ENCODE results near the gene IQGAP2.

The IQGAP2 gene

GRCh38 chr5:76439201-76439600, 36.1 kb downstream of the IQGAP2 start:
- H3K27me3 Mint-ChIP-seq = no peaks in the 10 kb centered on the region

GRCh38 chr5:76439929-76440328, 36.8 kb downstream of the IQGAP2 start:
- Mint-ChIP-seq H3K27me3 (no peaks in the 10 kb centered on the region), H3K4me3 (no peak overlapping the region), H3K27ac (no peak overlapping the region), H3K36me3 (peaks cover 6% of the 10 kb centered on the region), H3K4me1 (no peaks in the 10 kb centered on the region), H3K9me3 (peaks cover 8% of the 10 kb centered on the region)
- ATAC-seq (ENCODE audit: low read depth) (no peak), DNase-seq (ENCODE audit: low spot score in 2 of 2) (no peak)

More at GRCh38 chr5:76439201-76439600, 36.1 kb downstream of the IQGAP2 start:
- H3K4me3 Mint-ChIP-seq = no peak overlapping the region
- no peaks in the 10 kb centered on the region for H3K4me1 Mint-ChIP-seq
- DNase-seq (ENCODE audit: low spot score in 2 of 2) (no peak), ATAC-seq (ENCODE audit: low read depth) (no peak)
- peaks cover 5% of the 10 kb centered on the region for H3K36me3 Mint-ChIP-seq
- peaks cover 8% of the 10 kb centered on the region for H3K9me3 Mint-ChIP-seq
- no peak overlapping the region for H3K27ac Mint-ChIP-seq

- no peak overlapping the region for H3K4me3 Mint-ChIP-seq
Measured at GRCh38 chr5:76441101-76441500, 38.0 kb downstream of the IQGAP2 start.

DNA sequence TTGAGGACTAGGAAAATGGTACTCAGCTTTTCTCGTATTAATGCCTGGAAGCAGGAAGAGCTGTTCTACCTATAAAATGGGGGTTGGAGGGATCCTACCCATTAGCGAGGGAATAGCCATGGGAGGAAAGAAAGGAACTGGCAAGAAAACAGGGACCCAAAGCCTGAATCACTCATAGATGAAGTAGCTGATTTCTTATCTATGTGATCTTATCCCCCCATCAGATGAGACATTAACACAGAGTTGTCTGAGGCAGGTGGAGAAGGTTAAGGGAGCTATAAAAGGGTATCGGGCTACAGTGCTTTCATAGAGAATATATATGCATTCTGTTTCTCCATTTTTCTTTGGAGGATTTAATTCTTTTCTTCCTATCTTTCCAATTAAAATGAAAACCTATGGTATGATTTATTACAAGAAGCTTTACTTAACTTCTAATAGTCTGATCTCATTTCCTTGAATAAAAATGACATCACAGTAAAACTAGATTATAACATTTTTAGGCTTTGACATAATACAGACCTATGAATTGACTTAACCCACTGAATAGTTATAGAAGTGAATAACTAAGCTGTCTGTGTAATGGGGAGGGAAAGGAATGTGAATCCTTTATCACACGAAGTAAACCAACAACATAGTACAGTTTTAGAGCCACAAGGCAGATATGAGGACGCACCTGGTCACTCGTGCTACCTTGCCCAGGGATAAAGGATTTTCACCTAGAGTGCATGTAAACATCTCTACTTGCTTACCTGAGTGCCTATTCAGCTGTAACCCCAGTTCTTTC, 39.0 kb downstream of the IQGAP2 start:
- Mint-ChIP-seq H3K9me3 (peaks cover 2% of the 10 kb centered on the region), H3K27ac (no peak overlapping the region), H3K4me1 (no peaks in the 10 kb centered on the region), H3K36me3 (peaks cover 10% of the 10 kb centered on the region), H3K27me3 (no peaks in the 10 kb centered on the region), H3K4me3 (no peak overlapping the region)
- no peak for ATAC-seq (ENCODE audit: low read depth)
- no peak for DNase-seq (ENCODE audit: low spot score in 2 of 2)

More at GRCh38 chr5:76441101-76441500, 38.0 kb downstream of the IQGAP2 start:
- peaks cover 3% of the 10 kb centered on the region for H3K9me3 Mint-ChIP-seq
- DNase-seq (ENCODE audit: low spot score in 2 of 2) (no peak), ATAC-seq (ENCODE audit: low read depth) (no peak)
- H3K27ac Mint-ChIP-seq = no peak overlapping the region
- no peaks in the 10 kb centered on the region for H3K4me1 Mint-ChIP-seq
- H3K27me3 Mint-ChIP-seq = no peaks in the 10 kb centered on the region
- H3K36me3 Mint-ChIP-seq = peaks cover 10% of the 10 kb centered on the region

- Mint-ChIP-seq H3K27me3 (no peaks in the 10 kb centered on the region), H3K4me3 (no peak overlapping the region), H3K27ac (no peak overlapping the region), H3K36me3 (peaks cover 7% of the 10 kb centered on the region), H3K4me1 (no peaks in the 10 kb centered on the region), H3K9me3 (no peaks in the 10 kb centered on the region)
- no peak for DNase-seq (ENCODE audit: low spot score in 2 of 2)
- ATAC-seq (ENCODE audit: low read depth) = no peak
Measured at GRCh38 chr5:76443066-76443800, 40.1 kb downstream of the IQGAP2 start.

DNA sequence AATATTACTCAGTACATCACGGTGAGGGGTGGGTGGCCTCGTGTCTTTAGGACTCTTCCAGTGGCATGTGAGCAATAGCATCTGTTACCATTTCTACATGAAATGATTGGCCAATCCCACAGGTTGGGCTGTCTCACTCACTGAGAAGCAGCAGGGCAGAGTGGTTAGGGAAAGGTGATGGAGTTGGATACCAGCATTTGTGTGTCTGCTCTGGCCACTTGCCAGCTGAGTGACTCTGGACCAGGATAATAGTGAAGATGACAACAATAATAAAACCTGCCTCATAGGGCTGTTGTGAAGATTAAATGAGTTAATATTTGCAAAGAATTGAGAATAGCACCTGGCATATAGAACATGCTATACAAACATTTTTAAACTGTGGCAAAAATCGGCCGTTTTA, 42.0 kb downstream of the IQGAP2 start:
- H3K27me3 Mint-ChIP-seq = no peaks in the 10 kb centered on the region
- ATAC-seq (ENCODE audit: low read depth) = no peak
- H3K36me3 Mint-ChIP-seq = peaks cover 5% of the 10 kb centered on the region
- H3K27ac Mint-ChIP-seq = no peak overlapping the region
- H3K4me3 Mint-ChIP-seq = no peak overlapping the region
- no peaks in the 10 kb centered on the region for H3K9me3 Mint-ChIP-seq
- DNase-seq (ENCODE audit: low spot score in 2 of 2) = no peak
- H3K4me1 Mint-ChIP-seq = no peaks in the 10 kb centered on the region

DNA sequence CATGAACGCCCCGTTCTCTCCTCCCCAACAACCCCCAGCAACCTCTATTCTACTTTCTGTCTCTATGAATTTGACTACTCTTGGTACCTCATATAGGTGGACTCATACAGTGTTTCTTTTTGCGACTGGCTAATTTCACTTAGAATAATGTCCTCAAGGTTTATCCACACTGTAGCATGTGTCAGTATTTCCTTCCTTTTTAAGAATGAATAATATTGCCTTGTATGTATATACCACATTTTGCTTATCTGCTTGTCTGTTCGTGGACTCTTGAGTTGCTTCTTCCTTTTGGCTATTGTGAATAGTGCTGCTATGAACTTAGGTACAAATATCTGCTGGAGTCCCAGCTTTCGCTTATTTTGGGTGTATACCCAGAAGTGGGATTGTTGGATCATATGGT, 42.7 kb downstream of the IQGAP2 start:
- Mint-ChIP-seq H3K27me3 (no peaks in the 10 kb centered on the region), H3K4me1 (no peaks in the 10 kb centered on the region), H3K4me3 (no peak overlapping the region), H3K9me3 (no peaks in the 10 kb centered on the region), H3K36me3 (peaks cover 5% of the 10 kb centered on the region), H3K27ac (no peak overlapping the region)
- no peak for ATAC-seq (ENCODE audit: low read depth)
- no peak for DNase-seq (ENCODE audit: low spot score in 2 of 2)

DNA sequence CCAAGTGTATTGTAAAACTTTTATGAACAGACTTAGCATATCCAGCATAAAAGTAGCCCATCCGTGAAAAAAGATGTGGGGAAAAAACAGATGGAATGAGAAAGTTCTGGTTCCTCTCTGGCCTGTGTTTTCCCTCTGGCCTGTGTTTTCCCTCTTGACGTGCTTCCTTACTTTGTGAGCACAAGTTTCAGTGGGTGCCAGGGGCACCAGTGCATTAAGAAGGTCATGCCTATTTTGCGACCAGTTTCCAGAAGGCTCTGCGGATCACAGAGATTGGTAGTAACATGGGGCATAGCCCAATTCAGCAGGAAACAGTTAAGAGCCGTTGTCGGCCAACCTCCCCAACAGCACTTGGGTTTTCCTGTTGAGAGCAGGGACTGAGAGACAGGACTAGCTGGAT, 43.7 kb downstream of the IQGAP2 start:
- no peak overlapping the region for H3K4me3 Mint-ChIP-seq
- no peak overlapping the region for H3K27ac Mint-ChIP-seq
- H3K36me3 Mint-ChIP-seq = peaks cover 5% of the 10 kb centered on the region
- no peaks in the 10 kb centered on the region for H3K27me3 Mint-ChIP-seq
- ATAC-seq (ENCODE audit: low read depth) (no peak), DNase-seq (ENCODE audit: low spot score in 2 of 2) (no peak)
- H3K9me3 Mint-ChIP-seq = no peaks in the 10 kb centered on the region
- peaks cover 5% of the 10 kb centered on the region for H3K4me1 Mint-ChIP-seq

DNA sequence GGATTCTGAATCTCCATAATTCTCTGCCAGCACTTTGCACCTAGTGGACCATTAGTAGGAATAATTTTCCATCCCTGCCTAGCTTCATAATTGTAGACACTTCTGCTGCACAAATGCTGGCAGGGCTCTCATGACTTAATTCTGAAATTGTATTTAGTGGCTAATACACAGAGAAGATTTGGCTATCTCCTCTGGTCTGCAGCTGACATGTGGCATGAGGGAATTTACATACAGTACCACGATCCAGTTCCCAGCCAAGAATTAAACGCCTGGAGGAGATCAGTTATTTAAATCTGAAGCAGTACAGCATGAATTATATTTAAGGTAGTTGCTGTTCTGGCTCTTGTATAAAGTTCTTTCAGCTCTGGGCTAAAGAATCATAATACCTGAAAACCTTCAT, 46.5 kb downstream of the IQGAP2 start:
- DNase-seq (ENCODE audit: low spot score in 2 of 2) (no peak), ATAC-seq (ENCODE audit: low read depth) (no peak)
- Mint-ChIP-seq H3K4me3 (no peak overlapping the region), H3K9me3 (no peaks in the 10 kb centered on the region), H3K27ac (no peak overlapping the region), H3K4me1 (peaks cover 5% of the 10 kb centered on the region), H3K27me3 (no peaks in the 10 kb centered on the region), H3K36me3 (peaks cover 5% of the 10 kb centered on the region)

GRCh38 chr5:76450054-76450453, 47.0 kb downstream of the IQGAP2 start:
- Mint-ChIP-seq H3K4me1 (peaks cover 5% of the 10 kb centered on the region), H3K4me3 (no peak overlapping the region), H3K27me3 (no peaks in the 10 kb centered on the region), H3K36me3 (peaks cover 3% of the 10 kb centered on the region), H3K9me3 (no peaks in the 10 kb centered on the region), H3K27ac (no peak overlapping the region)
- DNase-seq (ENCODE audit: low spot score in 2 of 2) (no peak), ATAC-seq (ENCODE audit: low read depth) (no peak)

GRCh38 chr5:76451031-76451701, 48.1 kb downstream of the IQGAP2 start:
- H3K4me1 Mint-ChIP-seq = peaks cover 5% of the 10 kb centered on the region
- H3K4me3 Mint-ChIP-seq = no peak overlapping the region
- H3K27me3 Mint-ChIP-seq = no peaks in the 10 kb centered on the region

GRCh38 chr5:76455531-76456133, 52.5 kb downstream of the IQGAP2 start:
- H3K27ac Mint-ChIP-seq = no peak overlapping the region
- no peaks in the 10 kb centered on the region for H3K27me3 Mint-ChIP-seq
- H3K4me3 Mint-ChIP-seq = no peak overlapping the region
- ATAC-seq (ENCODE audit: low read depth) = no peak
- H3K4me1 Mint-ChIP-seq = peaks cover 5% of the 10 kb centered on the region
- peaks cover 2% of the 10 kb centered on the region for H3K36me3 Mint-ChIP-seq
- DNase-seq (ENCODE audit: low spot score in 2 of 2) = no peak
- no peaks in the 10 kb centered on the region for H3K9me3 Mint-ChIP-seq

More at GRCh38 chr5:76451031-76451701, 48.1 kb downstream of the IQGAP2 start:
- Mint-ChIP-seq H3K27ac (no peak overlapping the region), H3K9me3 (no peaks in the 10 kb centered on the region), H3K36me3 (no peaks in the 10 kb centered on the region)
- no peak for ATAC-seq (ENCODE audit: low read depth)
- no peak for DNase-seq (ENCODE audit: low spot score in 2 of 2)

DNA sequence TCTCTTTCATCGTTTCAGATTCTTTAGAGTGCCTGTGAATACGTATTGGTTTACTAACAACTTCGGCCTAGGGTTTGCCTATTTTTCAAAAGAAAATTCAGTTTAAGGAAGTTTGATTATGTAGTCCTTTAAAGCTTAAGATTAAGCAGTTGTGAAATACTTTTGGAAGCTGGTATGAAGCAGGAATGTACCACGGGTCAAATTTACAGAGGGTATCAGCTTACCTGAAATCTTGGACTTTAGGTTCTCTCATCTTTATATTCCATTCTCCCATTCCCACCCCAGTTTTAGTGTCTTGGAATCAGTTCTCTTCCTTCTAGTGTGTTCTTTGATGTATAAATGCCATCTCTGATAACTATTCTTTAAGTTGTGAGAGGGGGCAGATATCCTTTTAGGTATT, 53.2 kb downstream of the IQGAP2 start:
- Mint-ChIP-seq H3K27ac (no peak overlapping the region), H3K36me3 (peaks cover 2% of the 10 kb centered on the region), H3K27me3 (no peaks in the 10 kb centered on the region), H3K4me1 (peaks cover 1% of the 10 kb centered on the region), H3K9me3 (no peaks in the 10 kb centered on the region), H3K4me3 (no peak overlapping the region)
- ATAC-seq (ENCODE audit: low read depth) = no peak
- no peak for DNase-seq (ENCODE audit: low spot score in 2 of 2)
